Left forelimb (tissue), 1 donor: ENCODE measurements around the gene SHISA7.
"Not testable (repeated sequence)": the region's sequence is repeated elsewhere in the genome, so short reads cannot be mapped to it uniquely, and the experiment has no call there.

ENCODE experiments used
- DNase-seq: peaks from one replicate; pipeline ENCODE4 v3.0.0-alpha.2; 2018; ENCODE audit warnings: low spot score

The SHISA7 gene

DNA sequence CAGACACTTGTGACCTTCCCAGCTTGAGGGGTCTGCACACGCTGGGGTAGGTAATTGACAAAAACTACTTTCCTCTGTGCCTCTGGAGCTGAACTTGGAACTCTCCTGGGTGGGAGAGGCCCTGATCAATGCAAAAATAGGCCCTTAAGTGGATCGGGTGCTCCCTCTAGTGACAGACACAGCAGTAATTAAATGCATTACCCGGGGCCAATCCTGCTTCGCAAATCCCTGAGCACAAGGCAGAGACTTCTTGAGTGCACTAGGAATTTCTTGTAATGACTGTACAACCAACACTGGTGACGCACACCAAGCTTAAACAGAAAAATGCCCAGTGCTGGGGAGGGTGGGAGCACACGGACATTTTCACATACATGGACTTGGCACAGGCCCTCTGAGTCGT lies 24.9 kb downstream of the SHISA7 start:
- DNase-seq = no peak

DNA sequence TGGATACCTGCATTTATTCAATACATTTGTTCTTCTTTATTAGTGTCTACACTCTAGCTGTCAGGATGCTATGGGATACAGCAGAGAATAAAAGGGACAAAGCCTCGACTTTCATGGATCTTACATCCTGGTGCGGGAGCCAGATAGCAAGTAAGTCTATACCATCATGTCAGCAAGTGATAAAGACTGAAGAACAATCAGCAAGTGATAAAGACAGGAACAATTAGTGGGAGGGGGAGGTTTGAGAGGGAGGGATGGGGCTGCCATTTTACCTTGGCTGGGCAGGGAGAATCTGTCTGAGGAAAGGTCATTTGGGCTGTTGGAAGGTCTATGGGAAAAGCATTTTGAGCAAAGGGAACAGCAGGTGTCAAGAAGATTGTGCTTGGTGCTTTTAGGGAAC lies 32.9 kb downstream of the SHISA7 start:
- no peak for DNase-seq

DNA sequence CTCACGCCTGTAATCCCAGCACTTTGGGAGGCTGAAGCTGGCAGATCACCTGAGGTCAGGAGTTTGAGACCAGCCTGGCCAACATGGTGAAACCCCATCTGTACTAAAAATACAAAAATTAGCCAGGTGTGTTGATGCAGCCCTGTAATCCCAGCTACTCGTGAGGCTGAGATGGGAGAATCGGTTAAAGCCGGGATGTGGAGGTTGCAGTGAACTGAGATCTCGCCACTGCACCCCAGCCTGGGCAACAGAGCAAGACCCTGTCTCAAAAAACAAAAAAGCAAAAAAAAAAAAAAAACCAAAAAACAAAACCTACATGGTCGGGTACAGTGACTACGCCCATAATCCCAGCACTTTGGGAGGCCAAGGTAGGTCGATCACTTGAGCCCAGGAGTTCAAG lies 33.9 kb downstream of the SHISA7 start:
- DNase-seq = not testable (repeated sequence)

DNA sequence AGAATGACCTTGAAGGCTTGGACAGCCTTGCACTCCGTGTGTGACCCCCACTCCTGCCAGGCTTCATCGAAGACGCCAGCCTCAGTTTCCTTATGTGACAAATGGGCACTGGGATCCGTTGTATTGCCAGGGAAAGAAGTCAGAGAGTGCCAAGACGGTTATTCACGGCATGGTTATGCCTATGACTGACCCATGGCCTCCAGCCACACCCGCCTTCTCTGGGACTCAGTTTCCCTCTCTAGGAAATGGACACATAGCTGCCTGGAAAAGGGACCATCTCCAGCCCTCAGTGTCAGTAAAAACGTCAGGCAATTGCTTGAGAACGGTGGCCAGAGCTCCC lies 34.6 kb downstream of the SHISA7 start:
- DNase-seq = no peak

- DNase-seq = peak; percentile 99
These were observed 35.1 kb downstream of the SHISA7 start for GRCh38 chr19:55407800-55408532.

- DNase-seq = not testable (repeated sequence)
These were observed 35.6 kb downstream of the SHISA7 start, which contains the start of gene UBE2S for GRCh38 chr19:55407550-55407799. Gene UBE2S, minus strand, starts transcription at chr19:55407788. Its CDS starts 199 bp downstream, at chr19:55407589.

DNA sequence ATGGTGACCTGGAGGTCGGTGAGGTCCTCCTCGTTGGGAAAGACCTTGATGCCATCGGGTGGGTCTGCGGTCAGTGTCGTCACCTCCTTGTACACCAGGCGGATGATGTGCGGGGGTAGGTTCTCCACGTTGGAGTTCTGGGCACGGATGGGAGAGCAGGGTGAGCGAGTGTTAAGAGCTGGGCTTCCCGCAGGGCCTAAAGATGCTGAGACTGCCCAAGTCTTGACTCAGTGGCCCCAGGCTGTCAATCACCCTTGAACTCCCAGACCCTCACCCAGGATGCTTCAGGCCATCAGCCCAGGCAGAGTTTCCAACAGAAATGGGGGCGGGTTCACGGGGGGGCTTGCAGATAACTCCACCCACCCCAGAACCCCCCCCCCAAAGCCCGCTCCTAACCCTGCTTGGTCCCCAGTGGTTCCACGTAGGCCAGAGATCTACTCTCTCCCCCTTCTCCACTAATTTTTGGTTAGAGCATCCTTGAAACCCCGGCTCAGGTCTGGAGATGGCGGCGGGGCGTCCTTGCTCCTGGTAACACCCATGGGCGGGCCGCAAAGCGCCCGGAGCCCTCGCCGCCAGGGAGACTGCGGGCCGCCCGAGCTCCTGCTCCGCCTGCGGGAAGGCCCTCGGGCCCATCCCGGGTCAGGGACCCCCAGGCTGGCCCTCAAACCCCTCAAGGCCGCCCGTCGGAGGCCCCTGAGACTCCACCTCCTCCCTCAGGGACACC lies 36.1 kb downstream of the SHISA7 start:
- no peak for DNase-seq

- no peak for DNase-seq
These were observed 36.8 kb downstream of the SHISA7 start for GRCh38 chr19:55406091-55406825.

DNA sequence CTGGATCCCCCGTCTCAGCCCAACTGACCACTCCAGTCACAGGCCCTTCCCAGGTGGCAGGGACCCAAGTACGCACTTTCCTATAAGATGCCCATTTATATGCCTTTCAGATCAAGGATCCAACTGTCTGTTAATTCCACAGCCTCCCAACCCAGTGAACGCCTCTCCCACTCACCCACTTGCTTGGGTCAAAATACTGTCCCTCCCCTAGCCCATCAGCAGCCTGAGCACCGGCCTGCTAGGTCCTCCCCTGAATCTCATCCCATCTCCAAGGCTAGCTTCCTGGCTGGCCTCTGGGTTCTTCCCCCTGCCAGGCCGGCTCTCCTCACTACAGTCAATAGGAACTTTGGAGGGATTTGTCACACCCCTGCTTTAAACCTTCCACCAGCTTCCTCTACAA lies 37.5 kb downstream of the SHISA7 start:
- no peak for DNase-seq

DNA sequence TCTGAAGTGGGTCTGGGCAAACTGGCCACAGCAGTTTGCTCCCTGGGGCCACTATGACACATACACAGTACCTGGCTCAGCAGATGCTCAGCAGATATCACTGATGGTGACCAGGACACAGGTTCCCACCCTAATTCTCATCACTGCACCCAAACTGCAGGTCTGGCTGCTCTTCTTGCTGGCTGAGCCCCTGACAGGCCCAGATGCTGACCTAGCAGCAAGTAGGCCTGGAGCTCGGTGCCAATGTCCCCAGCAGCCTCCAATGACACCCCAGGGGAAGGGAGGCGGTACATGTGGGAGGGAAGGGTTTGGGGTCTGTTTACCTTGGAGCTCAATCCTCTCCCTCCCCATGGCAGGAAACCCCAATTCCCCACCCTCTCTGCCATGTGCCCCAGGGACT lies 40.6 kb downstream of the SHISA7 start:
- no peak for DNase-seq

- DNase-seq = not testable (repeated sequence)
These were observed 41.7 kb downstream of the SHISA7 start for GRCh38 chr19:55401390-55401789.

GRCh38 chr19:55400281-55401087 lies 42.6 kb downstream of the SHISA7 start:
- DNase-seq = no peak

- no peak for DNase-seq
These were observed 44.7 kb downstream of the SHISA7 start for GRCh38 chr19:55398200-55398925.

DNA sequence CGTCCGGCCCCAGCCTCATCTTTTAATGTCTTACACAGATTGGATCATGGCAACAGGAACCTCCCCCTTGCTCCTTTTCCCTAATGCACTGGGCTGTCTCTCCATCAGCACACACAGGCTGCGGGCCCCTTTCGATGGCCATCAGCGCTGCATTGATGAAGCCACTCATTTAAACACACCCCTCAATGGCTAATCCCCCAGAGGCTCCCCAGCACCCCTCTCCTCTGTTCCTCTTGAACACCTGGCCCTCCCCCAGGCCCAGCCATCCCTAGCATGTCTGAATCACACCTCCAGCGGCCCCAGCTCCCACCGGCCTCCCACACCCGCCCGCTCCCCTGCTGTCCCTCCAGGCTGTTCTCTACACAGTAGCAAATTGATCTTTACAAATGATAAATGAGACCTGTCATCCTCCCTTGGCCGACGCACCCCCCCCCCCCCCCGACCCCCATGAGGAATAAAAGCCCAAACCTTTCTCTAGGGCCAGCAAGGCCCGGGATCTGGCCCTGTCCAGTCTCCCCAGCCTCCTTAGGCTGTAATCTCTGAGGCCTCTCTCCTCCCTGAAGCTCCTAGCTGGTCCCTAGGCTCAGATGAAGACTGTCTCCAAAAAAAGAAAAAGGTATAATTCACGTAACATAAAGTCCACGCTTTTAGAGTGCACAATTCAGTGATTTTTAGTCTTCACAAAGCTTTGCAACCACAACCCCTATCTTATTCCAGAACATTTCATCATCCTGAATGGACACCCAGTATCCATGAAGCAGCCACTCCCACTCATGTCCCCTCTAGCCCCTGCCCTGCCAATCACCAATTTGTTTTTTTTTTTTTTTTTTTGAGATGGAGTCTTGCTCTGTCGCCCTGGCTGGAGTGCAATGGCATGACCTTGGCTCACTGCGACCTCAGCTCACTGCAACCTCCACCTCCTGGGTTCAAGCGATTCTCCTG lies 50.0 kb downstream of the SHISA7 start:
- no peak for DNase-seq

DNA sequence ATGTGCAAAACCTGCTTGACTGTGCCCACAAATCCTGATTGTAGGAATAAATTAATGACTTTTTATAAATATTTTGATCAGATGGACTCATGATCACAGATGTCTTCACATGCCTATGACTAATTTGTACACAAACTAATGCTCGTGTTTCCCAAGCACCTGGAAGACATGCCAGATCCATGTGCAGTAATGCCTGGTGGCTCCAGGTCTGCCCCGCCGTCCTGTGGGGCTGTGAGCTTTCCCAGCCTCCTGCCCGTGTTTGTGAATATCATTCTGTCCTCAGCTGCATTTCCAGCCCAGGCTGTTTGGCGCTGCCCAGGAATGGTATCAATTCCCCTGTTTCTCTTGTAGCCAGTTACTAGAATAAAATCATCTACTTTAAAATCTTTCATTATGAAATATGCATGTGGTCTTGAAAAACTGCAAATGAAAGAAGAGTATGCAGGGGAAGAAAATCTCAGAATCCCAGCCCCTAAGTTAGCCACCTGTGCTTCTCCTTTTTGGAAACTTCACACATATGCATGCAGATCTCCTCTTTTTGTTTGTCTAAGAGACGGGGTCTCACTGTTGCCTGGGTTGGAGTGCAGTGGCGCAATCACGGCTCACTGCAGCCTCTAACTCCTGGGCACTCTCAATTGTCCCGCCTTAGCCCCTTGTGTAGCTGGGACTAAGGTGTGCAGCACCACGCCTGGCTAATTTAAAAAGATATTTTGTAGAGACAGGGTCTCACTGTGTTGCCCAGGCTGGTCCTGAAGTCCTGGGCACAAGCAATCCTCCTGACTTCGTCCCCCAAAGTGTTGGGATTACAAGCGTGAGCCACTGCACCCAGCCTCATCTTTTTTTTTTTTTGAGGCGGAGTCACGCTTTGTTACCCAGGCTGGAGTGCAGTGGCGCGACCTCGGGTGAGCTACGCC lies 51.1 kb downstream of the SHISA7 start:
- DNase-seq = no peak

- DNase-seq = no peak
These were observed 51.9 kb downstream of the SHISA7 start for GRCh38 chr19:55391191-55391670.

- DNase-seq = no peak
These were observed 52.6 kb downstream of the SHISA7 start for GRCh38 chr19:55390461-55390880.

- no peak for DNase-seq
These were observed 53.4 kb downstream of the SHISA7 start for GRCh38 chr19:55389386-55390317.
